NCI-H446 treated with DMSO at 0.1 percent for 48 hours (cell line): ENCODE data around the gene DOK3.

ENCODE experiments used
- DNase-seq: peaks from one replicate; lab custom pipeline; 2025; lab: John Stamatoyannopoulos, UW

The DOK3 gene, protein sequence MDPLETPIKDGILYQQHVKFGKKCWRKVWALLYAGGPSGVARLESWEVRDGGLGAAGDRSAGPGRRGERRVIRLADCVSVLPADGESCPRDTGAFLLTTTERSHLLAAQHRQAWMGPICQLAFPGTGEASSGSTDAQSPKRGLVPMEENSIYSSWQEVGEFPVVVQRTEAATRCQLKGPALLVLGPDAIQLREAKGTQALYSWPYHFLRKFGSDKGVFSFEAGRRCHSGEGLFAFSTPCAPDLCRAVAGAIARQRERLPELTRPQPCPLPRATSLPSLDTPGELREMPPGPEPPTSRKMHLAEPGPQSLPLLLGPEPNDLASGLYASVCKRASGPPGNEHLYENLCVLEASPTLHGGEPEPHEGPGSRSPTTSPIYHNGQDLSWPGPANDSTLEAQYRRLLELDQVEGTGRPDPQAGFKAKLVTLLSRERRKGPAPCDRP

GRCh38 chr5:177509381-177509951 is at the start of gene DOK3:
Gene DOK3, minus strand, starts transcription at chr5:177509826. Its CDS starts 286 bp downstream, at chr5:177509540.
- DNase-seq: no peak

DNA sequence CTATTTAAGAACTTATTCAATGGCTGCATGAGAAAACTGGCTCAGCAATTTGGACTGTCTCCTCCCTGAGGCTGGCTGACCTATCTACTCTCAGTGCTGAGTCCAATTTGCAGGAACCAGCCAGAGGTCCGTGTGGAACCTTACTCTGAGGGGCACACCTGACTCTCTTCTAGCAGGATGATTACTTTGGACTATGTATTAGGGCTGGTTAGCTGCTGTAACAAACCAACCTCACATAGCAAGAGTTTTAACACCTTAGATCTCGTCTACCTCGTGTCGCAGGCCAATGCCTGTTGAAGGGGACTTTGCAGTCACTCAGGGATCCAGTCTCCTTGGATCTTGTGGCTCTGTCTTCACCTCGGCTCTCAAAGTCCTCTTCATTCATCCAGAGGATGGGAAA is 48.2 kb upstream of the DOK3 start:
- no peak for DNase-seq

DNA sequence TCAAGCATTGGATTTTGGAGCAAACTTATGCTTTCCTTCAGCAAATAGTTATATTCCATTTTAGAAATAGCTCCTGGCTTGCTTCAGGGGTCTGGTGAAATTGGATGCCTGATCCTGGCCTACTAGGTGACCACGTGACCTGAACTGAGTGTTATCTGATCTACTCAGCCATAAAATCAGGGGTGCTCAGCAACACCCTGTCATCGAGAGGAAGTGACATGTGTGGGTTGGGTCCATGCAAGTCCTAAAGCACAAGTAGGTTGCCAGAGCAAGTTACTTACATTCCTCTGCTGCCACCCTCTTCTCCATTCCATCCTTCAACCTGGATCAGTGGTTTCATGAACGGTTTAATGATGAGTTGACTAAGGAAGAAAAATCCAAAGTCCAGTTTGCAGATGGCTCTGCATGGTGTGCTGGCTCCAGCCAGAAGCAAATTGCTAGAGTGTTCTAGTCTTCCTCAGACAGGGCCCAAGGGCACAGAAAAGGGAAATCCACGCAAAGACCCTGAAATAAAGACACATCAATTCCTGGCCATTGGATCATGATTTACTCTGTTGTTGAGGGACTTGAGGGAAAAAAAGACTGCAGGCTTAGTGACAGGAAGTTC is 47.5 kb upstream of the DOK3 start:
- DNase-seq: no peak

DNA sequence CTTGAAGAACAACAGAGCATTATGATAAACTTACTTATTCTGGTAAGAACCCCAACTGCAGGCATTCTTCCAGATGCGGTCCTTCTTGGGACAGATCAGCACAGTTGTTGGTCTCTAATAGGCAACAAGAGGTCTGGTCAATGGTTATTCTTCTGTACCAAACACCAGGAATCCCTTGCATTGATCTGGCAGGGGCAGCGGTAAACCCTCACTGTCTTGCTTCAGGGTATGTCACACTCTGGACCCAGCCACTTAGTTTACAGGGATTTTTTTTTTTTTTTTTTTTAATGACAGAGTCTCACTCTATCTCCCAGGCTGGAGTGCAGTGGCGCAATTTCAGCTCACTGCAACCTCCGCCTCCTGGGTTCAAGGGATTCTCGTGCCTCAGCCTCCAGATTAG is 46.0 kb upstream of the DOK3 start:
- no peak for DNase-seq

DNA sequence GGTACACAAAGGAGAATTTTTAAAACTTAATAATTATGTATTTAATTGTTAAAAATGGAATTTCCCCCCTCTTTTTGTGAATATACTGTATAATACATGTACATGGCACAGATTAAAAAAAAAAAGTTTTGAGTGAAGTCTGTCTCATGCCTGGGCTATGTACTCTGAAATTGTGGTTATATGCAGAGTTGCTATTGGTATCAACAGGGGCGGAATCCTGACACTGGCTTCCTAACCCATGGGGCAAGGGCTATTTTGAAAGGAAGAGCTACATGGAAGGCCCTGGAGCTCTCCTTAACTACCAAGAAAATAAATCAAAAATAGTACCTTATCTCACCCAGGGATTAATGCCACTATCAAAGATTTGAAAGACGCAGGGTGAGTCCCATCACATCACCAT is 45.6 kb upstream of the DOK3 start:
- DNase-seq: no peak

DNA sequence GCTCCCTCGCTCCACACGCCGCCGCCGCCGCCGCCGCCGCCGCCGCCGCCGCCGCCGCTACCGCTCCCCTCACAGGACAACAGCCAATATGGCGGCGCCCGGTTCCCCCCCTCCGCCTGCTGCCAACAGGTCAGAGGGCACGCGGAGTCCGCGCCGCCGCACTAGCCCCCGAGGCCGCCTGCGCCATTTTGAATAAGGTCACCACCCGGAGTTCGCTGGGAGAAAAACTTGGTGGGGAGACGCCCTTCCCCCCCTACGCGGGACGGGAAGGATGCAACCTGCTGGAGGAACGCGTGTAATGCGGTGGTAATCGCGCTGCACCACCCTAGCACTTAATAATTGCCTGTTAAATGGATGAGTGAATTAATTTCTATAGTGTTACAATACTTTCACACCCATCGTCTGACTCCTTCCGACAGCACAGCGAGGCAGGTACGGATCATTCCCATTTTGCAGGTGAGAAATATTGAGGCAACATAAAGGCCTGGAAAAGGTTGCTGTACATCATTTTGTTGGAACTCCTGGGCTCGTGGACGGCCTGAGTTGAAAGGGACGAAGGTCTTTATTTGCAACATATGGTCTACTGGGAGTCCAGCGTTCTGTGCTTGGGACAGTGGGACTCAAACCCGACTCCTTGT is 45.0 kb upstream of the DOK3 start, which contains the start of gene FAM193B:
Gene FAM193B, minus strand, starts transcription at position 90 of the 638 bp plus-strand sequence. CDS start 105 bp downstream, outside the sequence.
- peak; percentile 78 for DNase-seq

DNA sequence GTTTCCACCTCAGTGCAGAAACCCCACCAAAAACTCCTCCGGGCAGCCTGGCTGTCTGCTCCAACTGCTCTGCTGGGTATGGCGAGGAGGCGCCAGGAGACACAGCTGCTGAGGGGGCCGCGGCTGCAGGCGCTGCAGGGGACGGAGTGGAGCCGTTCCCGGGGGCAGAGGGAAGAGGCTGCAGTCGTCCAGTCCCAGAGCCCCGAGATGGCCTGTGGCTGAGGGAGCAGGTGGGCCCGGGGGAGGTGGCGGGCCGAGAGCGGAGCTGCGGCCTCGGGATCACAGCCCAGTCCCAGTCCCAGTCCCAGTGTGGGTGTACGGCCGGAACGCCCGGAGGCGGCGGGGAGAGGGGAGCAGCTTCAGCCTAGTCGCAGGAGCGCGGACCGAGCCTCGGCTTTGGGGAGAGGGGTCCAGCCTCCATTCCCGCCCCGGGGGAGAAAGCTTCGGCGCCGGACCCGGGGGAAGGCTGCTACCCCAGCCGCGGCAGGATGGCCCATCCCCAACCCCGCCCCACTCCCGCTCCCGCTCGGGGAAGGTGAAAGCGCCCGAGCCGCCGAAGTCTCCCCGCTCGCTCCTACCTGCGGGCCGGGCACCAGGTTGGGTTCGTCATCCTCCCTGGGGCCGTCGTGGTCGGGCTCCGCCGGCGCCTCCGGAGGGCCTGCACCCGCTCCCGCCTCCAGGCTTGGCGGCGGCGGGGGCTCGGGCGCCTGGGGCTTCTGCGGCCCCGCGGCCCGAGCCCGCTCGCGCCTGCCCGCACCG is 44.2 kb upstream of the DOK3 start:
- DNase-seq: no peak

GRCh38 chr5:177552839-177553455 is 43.3 kb upstream of the DOK3 start:
- DNase-seq: no peak

DNA sequence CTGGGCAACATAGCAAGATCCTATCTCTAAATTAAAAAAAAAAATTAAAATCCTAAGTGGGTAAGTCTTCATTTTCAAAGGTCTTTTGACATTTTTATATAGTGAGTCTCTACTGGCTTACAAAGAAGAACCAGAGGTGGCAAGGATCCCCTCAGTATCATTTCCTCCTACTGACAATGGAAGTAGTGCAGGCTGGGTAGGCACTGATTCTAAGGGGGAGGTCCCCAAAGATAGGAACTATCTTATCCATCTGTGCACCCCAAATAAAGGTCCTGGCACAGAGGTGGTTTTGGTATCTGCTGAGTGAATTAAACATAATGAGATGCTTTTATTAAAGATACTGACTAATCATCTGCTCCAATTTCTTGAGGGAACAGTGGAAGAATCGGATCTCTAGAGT is 40.5 kb upstream of the DOK3 start:
- no peak for DNase-seq

DNA sequence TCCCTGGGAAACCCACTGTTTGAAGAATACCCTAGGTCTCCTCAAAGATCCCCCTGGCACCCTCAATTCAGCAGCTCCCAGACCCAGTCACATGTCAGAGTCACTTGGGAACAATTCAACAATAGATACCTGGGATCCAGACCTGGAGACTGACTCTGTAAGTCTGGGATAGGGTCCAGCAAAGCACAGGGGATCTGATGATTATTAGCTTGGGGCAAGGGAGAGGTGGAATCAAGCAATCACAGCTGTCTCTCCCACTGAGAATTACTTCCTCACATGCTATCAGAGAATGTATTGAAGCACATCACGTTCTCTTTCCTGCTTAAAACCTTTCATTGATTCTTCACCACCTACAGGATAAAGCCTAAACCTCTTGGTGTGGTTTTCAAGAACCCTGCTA is 38.9 kb upstream of the DOK3 start:
- no peak for DNase-seq

GRCh38 chr5:177547736-177548135 is 38.1 kb upstream of the DOK3 start:
- DNase-seq: no peak

GRCh38 chr5:177546258-177546741 is 36.7 kb upstream of the DOK3 start:
- DNase-seq: peak; percentile 55

DNA sequence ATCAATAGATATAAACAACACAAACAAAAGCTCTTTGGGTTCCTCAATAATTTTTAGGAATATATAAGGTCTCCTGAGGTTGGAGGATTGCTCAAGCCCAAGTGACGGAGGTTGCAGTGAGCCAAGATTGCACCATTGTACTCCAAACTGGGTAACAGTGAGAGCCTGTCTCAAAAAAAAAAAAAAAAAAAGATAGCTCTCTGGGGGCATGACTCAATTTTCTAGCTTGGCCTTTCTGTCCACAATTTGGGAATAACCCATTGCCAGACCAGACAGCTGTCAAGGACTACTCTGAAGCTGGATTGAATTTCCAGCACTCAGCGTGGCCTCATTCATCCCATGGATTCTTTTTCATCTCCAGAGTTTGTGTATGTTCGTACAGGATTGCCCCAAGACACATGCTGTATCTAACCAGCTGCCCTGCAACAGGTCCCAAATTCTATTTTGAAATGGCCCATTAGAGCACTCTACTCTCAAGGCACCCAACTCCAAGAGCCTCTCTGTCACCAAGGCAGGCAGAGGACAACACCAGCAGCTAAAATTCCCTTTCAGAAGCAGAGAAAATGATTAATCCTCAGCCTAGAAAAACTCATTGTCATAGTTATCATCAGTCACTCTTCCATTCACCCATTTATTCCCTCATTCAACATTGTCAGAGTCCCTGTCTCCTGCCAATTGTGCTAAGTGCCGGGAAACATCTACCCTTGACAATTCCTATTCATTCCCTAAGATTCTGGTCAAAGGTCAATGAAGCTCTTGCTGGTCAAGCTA is 36.0 kb upstream of the DOK3 start:
- DNase-seq: peak; percentile 7

DNA sequence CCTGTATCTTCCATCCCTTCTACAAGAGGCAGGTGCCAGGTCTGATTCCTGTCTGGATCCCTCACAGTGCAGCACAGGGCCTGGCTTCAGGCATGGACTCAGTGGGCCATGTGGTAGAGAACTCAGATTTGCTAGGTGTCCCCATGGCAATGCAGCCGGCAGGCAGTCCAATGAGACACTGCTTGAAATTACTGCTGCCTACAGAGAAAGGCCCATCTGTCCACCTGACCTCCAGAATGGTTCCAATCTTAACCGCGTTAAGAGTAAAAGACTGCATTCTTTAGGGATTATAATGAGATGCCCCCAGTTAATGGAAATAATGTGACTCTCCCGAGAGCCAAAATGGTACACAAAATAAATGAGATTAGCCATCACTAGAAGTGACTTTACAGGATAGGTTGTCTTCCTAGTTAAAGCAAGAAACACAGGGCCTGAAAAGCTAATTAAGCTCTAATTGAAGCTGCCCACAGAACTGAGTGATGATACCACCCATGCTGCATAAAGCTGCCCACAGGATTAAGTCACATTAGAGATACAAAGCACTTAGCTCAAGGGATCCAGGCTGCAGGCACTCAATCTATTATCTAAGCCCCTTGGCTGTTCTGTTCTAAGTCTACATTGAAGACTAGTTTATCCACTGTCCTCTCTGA is 33.3 kb upstream of the DOK3 start:
- no peak for DNase-seq

GRCh38 chr5:177540438-177540837 is 30.8 kb upstream of the DOK3 start:
- no peak for DNase-seq

GRCh38 chr5:177539411-177539810 is 29.8 kb upstream of the DOK3 start:
- DNase-seq: no peak

- DNase-seq: no peak
Observed at GRCh38 chr5:177538876-177539275, 29.2 kb upstream of the DOK3 start.

DNA sequence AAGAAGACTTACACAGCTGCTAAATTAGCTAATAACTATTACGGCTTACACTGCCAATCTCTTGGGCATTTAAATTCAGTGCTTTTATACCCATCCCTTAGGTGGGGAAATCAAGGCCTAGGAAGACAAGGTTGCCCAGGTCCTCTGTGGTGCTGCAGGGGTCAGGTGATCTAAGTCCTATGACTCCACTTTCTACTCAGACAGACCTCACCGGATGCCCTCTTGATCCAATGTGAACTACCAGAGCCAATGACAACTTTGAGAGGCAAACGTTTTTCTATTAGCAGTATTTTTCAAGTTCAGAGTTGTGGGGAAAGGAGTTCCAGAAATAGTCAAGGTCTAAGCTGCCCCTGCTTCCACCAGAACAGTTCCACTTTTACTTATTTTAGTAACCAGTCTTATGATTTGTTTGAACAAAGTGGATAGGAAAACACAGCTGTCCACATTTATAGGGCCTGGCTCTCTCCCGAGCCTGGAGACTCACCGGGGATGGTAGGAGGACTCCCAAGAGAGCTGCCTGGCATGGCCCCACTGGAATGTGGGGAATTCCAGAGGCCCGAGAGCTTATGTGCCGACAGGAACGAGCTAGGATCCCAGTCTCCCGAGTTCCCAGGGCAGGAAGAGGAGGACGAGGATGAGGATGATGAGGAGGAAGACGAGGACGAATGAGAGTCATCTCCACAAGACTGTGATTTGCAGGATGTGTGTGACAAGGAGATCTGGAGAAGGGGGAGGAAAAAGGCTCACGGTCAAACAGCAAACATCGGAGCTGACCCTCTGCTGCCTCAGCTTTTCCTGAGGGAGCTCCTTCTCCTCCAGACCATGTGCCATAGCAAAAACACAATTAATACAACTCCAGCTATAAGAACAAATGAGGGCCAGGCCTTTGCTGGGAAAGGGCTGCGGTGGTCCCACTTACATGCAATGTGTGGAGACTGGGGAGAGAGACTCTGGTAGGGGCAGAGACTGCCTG is 28.0 kb upstream of the DOK3 start:
- DNase-seq: no peak

DNA sequence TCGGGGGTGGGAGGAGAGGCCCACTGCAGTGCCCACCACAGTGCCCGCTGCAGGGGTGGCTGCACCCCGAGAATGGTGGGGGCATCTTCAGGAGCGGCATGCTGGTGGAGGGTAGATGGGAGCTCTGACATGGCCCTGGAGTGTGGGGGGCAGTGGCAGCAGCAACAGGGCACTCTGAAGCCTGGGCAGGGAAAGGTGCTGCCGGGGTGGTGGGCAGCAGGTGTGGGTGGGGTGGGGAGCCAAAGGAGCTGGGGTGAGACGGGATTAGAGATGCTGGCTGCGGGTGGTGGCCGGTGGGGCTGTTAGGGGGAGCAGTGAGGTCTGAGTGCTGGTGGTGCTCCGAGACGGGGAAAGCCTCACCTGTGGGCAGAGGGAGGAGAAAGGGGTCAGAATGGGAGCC is 26.8 kb upstream of the DOK3 start:
- DNase-seq: no peak
